IPS DF 4.7 (cell line): ENCODE measurements around the gene SGMS1.

Experiments
- DNase-seq: peaks from one replicate; pipeline ENCODE4 v3.0.0-alpha.2; 2013; ENCODE audit warnings: low spot score; ENCODE audit errors: extremely low read depth

The SGMS1 gene

DNA sequence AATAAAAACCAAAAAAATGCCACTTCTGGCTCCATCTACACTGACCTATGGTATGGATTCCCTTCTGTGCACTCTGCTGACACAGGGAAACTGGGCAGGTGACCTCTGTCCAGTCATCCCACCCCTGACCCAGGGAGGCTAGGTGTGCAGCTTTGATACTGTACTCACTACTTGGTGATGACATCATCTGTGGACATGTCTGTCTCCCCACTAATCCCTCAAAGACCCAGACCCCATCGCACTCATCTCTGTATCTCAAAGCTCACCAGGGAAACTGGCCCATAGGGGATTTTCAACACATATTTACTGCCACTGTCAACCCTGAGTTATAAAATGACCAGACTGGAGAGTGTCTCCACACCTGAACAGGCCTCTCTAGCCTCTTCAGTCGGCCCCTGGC is 10.6 kb downstream of the SGMS1 start:
- DNase-seq: no peak

GRCh38 chr10:50610368-50610767 is 13.4 kb downstream of the SGMS1 start:
- DNase-seq: no peak

DNA sequence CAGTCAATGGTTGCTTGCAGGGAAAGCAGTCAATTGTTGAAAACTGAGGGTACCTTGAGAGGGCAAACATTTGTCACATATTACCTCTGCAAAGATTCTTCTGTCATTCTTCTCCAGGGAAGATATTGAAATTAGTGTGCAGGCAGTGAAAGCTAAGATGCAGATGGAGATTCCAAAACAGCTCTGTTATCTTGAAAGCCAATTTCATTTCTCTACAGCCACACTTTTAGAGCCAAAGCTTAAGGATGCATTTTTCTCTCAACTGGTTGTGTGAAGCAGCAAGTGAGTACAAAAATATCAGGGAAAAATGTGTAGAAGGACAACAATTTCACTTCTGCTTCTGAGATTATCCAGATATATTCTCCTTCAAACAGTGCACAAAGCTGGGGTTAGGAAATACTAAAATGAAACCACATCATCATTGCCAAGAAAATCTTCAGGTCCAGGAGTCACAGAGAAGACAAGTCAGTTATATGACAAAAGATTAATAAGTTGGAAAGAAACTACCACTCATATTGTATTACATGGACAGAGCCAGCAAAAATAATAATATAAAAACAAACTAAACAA is 16.3 kb downstream of the SGMS1 start:
- no peak for DNase-seq

DNA sequence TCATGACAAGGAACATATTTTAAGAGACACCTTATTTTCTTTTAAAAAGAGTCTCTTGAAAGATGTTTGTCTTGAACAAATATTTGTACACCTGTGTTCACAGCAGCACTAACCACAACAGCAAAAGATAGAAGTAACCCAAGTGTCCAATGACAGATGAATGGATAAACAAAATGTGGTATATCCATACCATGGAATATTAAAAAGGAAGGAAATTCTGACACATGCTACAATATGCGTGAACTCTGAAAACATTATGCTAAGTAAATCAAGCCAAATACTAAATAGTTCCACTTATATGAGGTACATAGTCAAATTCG is 17.8 kb downstream of the SGMS1 start:
- no peak for DNase-seq

GRCh38 chr10:50605269-50605950 is 18.3 kb downstream of the SGMS1 start:
- DNase-seq: no peak

GRCh38 chr10:50604809-50605208 is 18.9 kb downstream of the SGMS1 start:
- no peak for DNase-seq

GRCh38 chr10:50604049-50604640 is 19.6 kb downstream of the SGMS1 start:
- DNase-seq: no peak

- DNase-seq: no peak
These were observed 20.5 kb downstream of the SGMS1 start for GRCh38 chr10:50603151-50603850.

GRCh38 chr10:50601974-50602373 is 21.8 kb downstream of the SGMS1 start:
- no peak for DNase-seq

DNA sequence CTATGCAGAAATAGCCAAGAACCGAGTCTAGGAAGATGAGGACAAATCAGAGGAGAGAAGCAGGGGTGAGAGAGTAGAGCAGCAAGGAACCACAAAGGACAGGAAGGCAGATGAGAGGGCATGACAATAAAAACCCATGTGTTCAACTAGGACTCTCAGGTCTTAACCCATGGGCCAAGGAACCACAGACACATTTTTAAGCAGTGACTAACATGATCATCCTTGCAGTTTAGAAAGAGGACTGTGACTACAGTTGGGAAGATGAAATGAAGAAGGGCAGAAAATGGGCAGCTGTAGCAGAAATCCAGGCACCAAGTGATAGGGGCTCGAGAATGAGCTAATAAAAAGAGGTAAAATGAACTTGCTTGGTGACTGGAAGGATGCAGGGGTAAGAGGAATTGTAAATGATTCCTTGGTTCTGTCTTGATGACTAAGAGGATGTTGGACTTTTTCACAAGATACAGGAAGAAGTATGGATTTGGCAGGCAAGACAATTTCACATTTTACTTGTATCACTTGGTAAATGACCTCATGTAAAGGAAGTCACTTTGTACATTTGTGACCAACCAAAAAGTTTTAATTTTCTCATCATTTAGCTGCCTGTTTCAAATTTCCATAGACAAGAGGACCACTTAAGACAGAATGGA is 22.8 kb downstream of the SGMS1 start:
- DNase-seq: no peak

DNA sequence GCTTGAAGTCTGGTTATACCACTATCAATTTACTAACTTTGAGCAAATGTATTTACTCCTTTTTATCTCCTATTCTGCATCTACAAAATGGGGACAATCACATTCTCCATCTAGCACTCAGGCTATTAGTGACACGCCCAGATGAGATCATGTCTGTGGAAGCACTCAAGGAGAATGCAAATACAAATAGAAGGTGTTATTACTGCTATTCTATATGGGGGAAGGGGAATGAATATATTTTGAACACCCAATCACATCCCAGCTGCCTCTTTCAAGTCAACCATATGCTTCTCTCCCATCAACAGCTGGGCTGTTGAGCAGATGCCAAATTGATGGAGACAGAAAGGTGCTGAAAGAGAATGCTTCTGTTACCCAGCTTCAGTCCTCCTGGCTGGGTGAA is 23.5 kb downstream of the SGMS1 start:
- no peak for DNase-seq

DNA sequence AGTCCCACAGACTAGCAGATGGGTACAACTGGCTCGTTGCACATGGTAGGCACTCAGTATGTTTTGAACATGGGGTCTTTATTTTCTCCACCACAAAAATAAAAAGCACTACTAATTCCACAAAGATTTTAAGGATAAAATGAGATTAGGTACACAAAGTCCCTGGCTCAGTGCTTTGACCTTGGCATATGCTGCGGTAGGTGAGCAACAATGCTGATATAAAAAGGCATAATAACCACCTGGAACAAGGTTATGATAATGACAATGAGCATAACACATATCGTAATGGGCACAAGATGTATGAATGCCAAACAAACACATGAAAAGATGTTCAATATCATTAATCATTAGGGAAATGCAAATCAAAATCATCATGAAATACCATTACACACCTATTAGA is 26.9 kb downstream of the SGMS1 start:
- DNase-seq: no peak

GRCh38 chr10:50596456-50596855 is 27.3 kb downstream of the SGMS1 start:
- DNase-seq: no peak

DNA sequence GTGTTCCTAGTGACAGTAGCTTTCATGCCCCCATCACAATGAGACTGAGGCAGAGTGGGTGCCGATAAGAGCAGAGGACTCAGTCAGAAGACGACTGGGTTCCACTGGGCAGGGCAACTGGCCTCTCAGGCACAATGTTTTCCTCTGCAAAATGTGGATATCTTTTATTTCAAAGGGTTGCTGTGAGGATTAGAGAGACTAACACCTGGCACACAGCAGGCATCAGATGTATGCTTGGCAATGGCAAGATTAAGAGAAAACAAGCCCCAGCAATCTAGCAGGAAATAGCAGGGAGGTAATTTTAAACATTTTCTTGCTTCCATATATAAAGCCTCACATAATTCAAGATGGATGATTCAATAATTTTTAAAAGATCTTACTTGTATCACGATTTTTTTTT is 28.0 kb downstream of the SGMS1 start:
- no peak for DNase-seq

DNA sequence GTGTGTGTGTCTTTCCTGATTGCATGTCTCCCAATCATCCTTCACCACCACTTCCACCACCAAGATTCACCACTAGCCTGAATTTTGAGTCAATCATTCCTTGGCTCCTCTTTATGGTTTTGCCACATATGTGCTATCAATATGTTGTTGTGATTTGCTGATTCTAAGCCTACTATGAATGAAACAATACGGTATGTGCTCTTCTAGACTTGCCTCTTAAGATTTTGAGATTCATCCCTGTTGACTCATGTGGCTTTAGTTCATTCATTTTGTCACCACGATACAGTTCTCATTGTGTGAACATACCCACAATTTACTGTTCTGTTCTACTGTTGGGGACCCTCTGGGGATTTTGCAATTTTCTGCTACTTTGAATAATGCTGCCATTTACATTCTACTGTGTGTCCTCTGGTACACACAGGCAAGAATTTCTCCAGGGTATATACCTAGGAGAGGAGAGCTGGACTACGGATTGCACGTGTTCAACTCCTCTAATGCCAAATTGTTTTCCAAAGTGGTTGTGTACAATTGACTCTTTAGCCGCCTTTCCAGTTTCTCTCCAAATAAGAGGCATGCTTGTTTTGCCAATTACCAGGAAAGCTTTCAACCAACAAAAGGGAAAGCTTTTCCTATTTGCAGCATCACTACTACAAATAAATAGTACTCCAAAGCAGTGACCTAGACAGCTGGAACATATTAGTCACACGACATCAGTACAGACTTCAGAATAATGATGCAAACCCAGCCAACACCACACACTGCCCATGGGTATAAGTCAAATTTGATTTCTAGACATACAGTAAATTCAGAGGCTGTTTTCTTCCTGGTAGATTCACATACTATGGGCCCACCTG is 30.0 kb downstream of the SGMS1 start:
- DNase-seq: no peak

DNA sequence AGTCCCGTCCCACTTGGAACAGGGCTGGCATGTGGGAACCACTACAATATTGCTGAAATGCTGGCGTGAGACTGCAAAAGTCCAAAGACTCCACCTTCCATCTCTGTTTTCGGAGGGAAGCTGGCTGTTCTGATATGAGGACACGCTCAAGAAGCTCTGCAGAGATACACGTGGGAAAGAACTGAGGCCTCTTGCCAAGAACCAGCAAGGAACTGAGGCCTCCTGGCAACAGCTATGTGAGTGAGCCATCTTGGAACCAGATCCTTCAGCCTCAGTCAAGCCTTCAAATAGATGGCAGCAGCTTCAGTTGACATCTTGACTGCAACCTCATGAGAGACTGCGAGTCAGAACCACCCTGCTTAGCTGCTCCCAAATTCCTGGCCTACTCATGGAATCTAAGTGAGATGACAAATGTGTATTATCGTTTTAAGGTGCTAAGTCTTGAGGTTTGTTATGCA is 30.8 kb downstream of the SGMS1 start:
- no peak for DNase-seq

DNA sequence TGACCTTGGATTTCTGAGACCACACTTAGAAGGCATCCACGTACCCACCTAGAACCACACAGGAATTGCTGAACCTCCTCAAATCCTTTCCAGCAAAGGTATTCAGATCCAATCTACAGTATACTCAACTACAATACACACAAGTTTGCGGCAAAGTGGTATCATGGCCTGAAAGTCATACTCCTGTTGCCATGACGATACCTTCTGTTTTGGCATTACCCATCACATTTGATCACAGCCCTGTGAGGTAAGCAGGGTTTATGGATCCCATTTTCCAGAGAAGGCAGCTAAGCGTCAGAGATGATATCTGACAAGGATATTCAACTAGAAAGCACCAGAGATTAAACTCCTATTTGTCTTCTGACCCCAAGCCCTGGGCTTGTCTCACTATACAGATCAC is 32.8 kb downstream of the SGMS1 start:
- no peak for DNase-seq

DNA sequence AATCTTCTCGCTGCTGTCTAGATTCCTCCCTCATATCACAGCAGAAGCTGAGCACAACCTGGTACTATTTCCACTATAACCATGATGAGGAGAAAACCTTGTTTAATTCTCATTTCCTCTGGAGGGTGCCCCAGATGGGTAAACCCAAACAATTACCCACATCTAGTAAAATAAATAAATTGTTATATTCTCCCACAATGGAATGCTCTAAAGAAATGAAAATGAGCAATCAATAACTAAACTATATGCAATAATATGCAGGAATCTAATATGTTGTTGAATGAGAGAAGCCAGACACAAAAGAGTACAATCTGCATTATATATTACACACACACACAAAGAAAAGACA is 37.0 kb downstream of the SGMS1 start:
- no peak for DNase-seq

DNA sequence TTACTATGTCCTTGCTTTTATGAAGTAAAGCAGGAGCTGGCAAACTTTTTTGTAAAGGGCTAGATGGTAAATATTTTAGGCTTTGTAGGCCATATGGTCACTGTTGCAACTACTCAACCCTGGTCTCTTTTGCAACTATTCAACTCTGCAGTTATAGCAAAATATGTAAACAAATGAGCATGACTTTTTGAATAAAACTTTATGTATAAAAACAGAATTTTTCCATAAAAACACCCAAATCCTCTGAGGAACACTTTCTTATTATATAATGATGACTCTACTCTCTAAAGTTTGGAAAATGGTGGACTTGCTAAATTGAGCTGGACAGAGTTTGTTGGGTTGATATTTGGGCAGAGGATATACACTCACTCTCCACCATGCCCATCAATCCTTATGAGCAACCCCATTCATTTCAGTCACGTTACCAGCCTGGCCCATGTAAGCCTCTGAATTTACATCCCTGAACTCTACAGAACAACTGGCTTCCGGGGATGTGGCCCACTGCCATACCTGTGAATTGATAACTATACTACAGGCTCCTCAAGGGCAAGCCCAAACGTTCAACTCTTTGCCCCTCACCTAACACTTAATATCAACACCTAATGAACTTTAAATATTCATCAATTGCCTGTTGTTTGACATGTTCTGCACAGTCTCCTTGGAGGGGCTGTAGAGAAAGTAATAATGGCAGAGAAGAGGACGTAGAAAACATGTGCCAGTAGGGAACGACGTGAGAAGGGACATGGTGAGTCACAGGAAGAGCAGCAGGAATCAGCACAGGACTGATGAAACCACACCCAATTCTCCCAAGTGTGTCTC is 37.6 kb downstream of the SGMS1 start:
- no peak for DNase-seq
